PFSK-1 (cell line): ENCODE data around the gene CPN1.

ENCODE experiments used
- FOXP2 ChIP-seq: optimal IDR thresholded peaks from 2 replicates; pipeline ENCODE3; 2011; ENCODE audit warnings: borderline replicate concordance, control low read depth, inconsistent platforms; ENCODE audit not compliant: insufficient read depth; ENCODE audit errors: extremely low read length, extremely low read depth
- POLR2AphosphoS5 ChIP-seq: IDR thresholded peaks from 2 replicates; pipeline ENCODE4 v1.6.1; 2012; ENCODE audit warnings: low read depth, mild to moderate bottlenecking, control low read depth, low read length, moderate library complexity
- SIN3A ChIP-seq: IDR thresholded peaks from 2 replicates; pipeline ENCODE4 v1.6.1; 2012; ENCODE audit warnings: mild to moderate bottlenecking, low read length, moderate library complexity, borderline replicate concordance; ENCODE audit not compliant: insufficient read depth
- TAF1 ChIP-seq: IDR thresholded peaks from 2 replicates; pipeline ENCODE4 v1.6.1; 2012; ENCODE audit warnings: low read length, control low read depth, borderline replicate concordance; ENCODE audit not compliant: insufficient read depth
- TF ChIP-seq, protein P1 (sequence below), 2 experiments: IDR thresholded peaks; 2 replicates each; pipeline versions ENCODE4 v1.6.1 to v1.8.0; 2011 to 2012; ENCODE audit warnings: low read depth in 2 of 2, low read length in 2 of 2, control low read depth in 1 of 2, inconsistent platforms in 1 of 2, mild to moderate bottlenecking in 1 of 2, moderate library complexity in 1 of 2; ENCODE audit not compliant: insufficient read depth in 1 of 2

GRCh38 chr10:100119726-100120125, 38.1 kb upstream of the CPN1 start:
- TF ChIP-seq FOXP2: no peak
- no peak for TF ChIP-seq SIN3A
- TF ChIP-seq POLR2AphosphoS5: no peak
- TF ChIP-seq, protein P1, sequence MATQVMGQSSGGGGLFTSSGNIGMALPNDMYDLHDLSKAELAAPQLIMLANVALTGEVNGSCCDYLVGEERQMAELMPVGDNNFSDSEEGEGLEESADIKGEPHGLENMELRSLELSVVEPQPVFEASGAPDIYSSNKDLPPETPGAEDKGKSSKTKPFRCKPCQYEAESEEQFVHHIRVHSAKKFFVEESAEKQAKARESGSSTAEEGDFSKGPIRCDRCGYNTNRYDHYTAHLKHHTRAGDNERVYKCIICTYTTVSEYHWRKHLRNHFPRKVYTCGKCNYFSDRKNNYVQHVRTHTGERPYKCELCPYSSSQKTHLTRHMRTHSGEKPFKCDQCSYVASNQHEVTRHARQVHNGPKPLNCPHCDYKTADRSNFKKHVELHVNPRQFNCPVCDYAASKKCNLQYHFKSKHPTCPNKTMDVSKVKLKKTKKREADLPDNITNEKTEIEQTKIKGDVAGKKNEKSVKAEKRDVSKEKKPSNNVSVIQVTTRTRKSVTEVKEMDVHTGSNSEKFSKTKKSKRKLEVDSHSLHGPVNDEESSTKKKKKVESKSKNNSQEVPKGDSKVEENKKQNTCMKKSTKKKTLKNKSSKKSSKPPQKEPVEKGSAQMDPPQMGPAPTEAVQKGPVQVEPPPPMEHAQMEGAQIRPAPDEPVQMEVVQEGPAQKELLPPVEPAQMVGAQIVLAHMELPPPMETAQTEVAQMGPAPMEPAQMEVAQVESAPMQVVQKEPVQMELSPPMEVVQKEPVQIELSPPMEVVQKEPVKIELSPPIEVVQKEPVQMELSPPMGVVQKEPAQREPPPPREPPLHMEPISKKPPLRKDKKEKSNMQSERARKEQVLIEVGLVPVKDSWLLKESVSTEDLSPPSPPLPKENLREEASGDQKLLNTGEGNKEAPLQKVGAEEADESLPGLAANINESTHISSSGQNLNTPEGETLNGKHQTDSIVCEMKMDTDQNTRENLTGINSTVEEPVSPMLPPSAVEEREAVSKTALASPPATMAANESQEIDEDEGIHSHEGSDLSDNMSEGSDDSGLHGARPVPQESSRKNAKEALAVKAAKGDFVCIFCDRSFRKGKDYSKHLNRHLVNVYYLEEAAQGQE (IDR thresholded peaks at IDR 0.05; ENCODE audit: insufficient read depth in 1 of 2, low read depth in 2 of 2, low read length in 2 of 2): no peak
- no peak for TF ChIP-seq TAF1
